HEK293T (cell line): Measurements from ENCODE around the gene NGRN.
"Not testable (repeated sequence)": the region's sequence is repeated elsewhere in the genome, so short reads cannot be mapped to it uniquely, and the experiment has no call there.

Experiments used
- CTCF ChIA-PET: fragments of 350-600 bp; formaldehyde crosslinking; extraction: SDS; loops from one replicate; lab custom pipeline; 2021; ENCODE audit warnings: antibody characterized with exemption, inconsistent platforms; lab: Yijun Ruan, JAX
- POLR2A ChIA-PET: fragments of 350-600 bp; formaldehyde crosslinking; extraction: SDS; loops from one replicate; lab custom pipeline; 2020; ENCODE audit warnings: antibody characterized with exemption, inconsistent platforms; lab: Yijun Ruan, JAX
- DNase-seq: peaks from one replicate; pipeline ENCODE4 v3.0.0; 2012; ENCODE audit warnings: mixed read lengths; ENCODE audit errors: extremely low spot score
- ARNT ChIP-seq: fragments of 450-650 bp; IDR thresholded peaks from 2 replicates; pipeline ENCODE4 v1.6.1; 2017; ENCODE audit warnings: mild to moderate bottlenecking
- BHLHE40 ChIP-seq: fragments of 450-650 bp; IDR thresholded peaks from 2 replicates; pipeline ENCODE4 v1.6.1; 2016; ENCODE audit warnings: mild to moderate bottlenecking, moderate library complexity, borderline replicate concordance
- CTBP1 ChIP-seq: fragments of 450-650 bp; IDR thresholded peaks from 2 replicates; pipeline ENCODE4 v1.6.1; 2016; ENCODE audit warnings: borderline replicate concordance
- ELF4 ChIP-seq: fragments of 450-650 bp; IDR thresholded peaks from 2 replicates; pipeline ENCODE4 v1.6.1; 2017; ENCODE audit warnings: antibody characterized with exemption
- FOXK2 ChIP-seq: fragments of 450-650 bp; IDR thresholded peaks from 2 replicates; pipeline ENCODE4 v1.6.1; 2016; ENCODE audit warnings: mild to moderate bottlenecking
- FOXM1 ChIP-seq: fragments of 450-650 bp; IDR thresholded peaks from 2 replicates; pipeline ENCODE4 v1.6.1; 2017; ENCODE audit warnings: mild to moderate bottlenecking, borderline replicate concordance
- HDGF ChIP-seq: fragments of 450-650 bp; IDR thresholded peaks from 2 replicates; pipeline ENCODE4 v1.6.1; 2017; ENCODE audit warnings: antibody characterized with exemption, borderline replicate concordance
- L3MBTL2 ChIP-seq: fragments of 450-650 bp; conservative IDR thresholded peaks from 2 replicates; pipeline ENCODE4 v1.6.1; 2016; ENCODE audit warnings: mild to moderate bottlenecking
- LEF1 ChIP-seq: fragments of 450-650 bp; IDR thresholded peaks from 2 replicates; pipeline ENCODE4 v1.6.1; 2017; ENCODE audit warnings: mild to moderate bottlenecking, borderline replicate concordance
- NFRKB ChIP-seq: fragments of 450-650 bp; IDR thresholded peaks from 2 replicates; pipeline ENCODE4 v1.6.1; 2016; ENCODE audit warnings: mild to moderate bottlenecking, moderate library complexity
- SP1 ChIP-seq: fragments of 450-650 bp; IDR thresholded peaks from 2 replicates; pipeline ENCODE4 v1.6.1; 2017
- SUZ12 ChIP-seq: fragments of 450-650 bp; IDR thresholded peaks from 2 replicates; pipeline ENCODE4 v1.6.1; 2016; ENCODE audit warnings: mild to moderate bottlenecking
- TARDBP ChIP-seq: fragments of 450-650 bp; IDR thresholded peaks from 2 replicates; pipeline ENCODE4 v1.6.1; 2016
- ZNF384 ChIP-seq: fragments of 450-650 bp; IDR thresholded peaks from 2 replicates; pipeline ENCODE4 v1.6.1; 2016
- TF ChIP-seq, protein P1 (sequence below): fragments of 450-650 bp; IDR thresholded peaks from 2 replicates; pipeline ENCODE4 v1.6.1; 2016

Gene NGRN

DNA sequence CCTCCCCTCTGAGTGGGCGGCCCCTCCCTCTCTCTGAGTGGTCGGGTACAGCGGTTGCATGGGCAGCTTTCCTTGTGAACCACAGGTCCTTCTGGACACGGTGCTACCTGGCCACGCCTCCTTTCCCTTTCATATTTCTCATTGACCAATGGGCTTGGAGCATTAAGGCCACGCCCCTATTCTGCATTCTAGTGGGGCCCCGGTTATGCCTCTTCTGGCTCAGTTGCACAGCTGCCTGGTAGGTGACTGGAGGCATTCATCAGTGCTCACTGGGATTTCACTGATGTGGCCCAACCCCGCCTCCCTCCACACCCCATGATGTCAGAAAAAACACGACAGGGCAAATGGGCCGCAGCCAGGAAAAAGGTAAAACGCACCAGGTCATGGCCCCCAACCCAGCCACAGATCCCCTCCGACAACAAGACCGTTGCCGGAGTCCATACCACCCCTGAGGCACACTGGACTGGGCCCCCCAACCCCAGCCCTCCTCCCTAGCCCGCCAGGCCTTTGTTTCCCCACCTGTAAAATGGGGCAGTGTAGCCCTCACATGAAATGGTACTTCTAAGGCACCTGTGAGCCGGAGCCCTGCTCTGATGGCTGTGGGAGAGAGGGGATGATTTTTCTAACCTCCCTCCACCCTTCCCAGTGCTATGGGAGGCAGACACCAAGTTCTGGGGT, 26.3 kb downstream of the NGRN start:
- DNase-seq, result peak; percentile 66
- TF ChIP-seq L3MBTL2, result no peak
- TF ChIP-seq SUZ12, result no peak
- no peak for TF ChIP-seq FOXK2
- TF ChIP-seq LEF1, result no peak
- no peak for TF ChIP-seq NFRKB
- ChIA-PET POLR2A (interaction anchor here (1.4 to 1.5 kb wide), 2 partner anchors 26 to 639 kb away, joined by 3 to 4 read pairs; no protein-coding TSS in a partner anchor), CTCF (interaction anchor here (1.3 to 2.5 kb wide), 2 partner anchors 10 kb away, joined by 4 to 15 read pairs; no protein-coding TSS in a partner anchor)

DNA sequence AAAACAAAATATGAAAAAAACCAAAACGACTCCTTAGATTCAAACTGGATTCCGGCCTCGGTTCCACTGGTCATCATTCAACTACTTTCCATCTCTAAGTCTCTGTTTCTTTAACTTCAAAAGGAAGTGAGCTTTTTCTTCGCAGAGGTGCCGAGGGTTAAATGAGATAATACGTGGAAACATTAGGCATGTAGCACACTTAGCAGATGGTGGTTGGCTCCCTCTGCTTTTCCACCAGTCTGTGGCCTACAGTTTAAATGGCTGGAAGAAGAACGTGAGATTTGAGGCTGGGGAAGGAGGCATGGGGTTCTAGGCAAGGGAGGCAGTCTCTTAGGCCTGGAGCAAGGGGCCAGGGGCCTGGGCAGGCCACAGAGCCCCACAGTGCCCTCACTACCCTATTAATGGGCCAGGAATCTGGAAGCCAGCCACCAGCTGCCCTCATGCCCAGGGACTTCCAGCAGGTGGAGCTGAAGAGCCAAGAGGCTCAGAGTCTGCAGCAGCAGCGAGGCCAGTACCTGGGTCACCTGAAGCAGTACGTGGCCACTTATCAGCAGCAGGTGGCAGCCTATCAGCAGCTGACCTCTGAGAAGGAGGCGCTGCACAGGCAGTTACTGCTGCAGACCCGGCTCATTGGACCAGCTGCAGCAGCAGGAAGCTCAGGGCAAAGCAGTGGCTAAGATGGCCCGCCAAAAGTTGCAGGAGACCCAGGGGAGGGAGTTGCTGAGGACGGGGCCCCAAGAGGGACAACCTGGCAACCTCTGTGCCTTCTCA, 27.8 kb downstream of the NGRN start:
- ChIA-PET POLR2A (interaction anchor here (1.0 to 1.4 kb wide), 2 partner anchors 13 to 638 kb away, joined by 3 read pairs; no protein-coding TSS in a partner anchor), CTCF (interaction anchor here (0.5 to 2.5 kb wide), 18 partner anchors 8 to 449 kb away, joined by 3 to 15 read pairs (median 4); partner anchors contain the start of genes CIB1 and GDPGP1)
- peak; percentile 52 for DNase-seq

- ChIA-PET CTCF (interaction anchor here (0.8 to 2.5 kb wide), 8 partner anchors 8 to 216 kb away, joined by 3 to 15 read pairs (median 4); no protein-coding TSS in a partner anchor), POLR2A (interaction anchor here (1.0 kb wide), 1 partner anchor 12 kb away, joined by 3 read pairs; no protein-coding TSS in a partner anchor)
- no peak for TF ChIP-seq CTBP1
- TF ChIP-seq FOXK2, result no peak
- DNase-seq, result no peak
These were observed 28.7 kb downstream of the NGRN start for GRCh38 chr15:90294159-90294558.

DNA sequence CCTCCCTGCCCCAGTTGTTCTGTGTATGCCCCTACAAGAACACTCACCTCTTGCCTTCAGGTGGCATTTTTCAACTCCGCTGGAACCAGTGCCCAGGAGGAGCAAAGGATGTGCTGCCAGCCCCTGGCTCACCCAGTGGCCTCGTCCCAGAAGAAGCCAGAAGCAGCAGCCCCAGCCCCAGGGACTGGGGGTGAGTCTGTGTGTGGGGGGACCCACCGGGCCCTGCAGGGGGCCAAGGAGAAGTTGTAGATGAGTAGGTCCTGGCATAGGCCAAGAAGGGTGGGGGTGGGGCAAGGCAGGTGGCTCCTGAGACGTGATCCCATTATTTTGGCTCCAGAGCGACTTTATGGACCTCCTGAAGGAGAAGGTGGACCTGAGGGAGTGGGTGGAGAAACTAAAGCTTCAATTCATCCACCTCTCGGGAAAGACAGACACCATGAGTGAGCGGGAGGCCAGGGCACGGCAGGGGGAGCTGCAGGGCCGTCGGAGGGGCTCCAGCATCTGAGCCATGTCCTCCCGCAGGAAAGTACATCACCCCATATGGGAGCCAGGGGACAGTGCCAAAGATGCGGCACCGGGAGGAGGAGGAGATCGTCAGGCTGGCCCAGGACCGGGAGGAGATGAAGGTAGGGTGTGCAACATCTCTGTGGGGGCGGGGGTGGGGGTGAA, 29.3 kb downstream of the NGRN start:
- no peak for TF ChIP-seq ZNF384
- no peak for TF ChIP-seq CTBP1
- TF ChIP-seq FOXM1, result no peak
- no peak for TF ChIP-seq HDGF
- TF ChIP-seq, protein P1, sequence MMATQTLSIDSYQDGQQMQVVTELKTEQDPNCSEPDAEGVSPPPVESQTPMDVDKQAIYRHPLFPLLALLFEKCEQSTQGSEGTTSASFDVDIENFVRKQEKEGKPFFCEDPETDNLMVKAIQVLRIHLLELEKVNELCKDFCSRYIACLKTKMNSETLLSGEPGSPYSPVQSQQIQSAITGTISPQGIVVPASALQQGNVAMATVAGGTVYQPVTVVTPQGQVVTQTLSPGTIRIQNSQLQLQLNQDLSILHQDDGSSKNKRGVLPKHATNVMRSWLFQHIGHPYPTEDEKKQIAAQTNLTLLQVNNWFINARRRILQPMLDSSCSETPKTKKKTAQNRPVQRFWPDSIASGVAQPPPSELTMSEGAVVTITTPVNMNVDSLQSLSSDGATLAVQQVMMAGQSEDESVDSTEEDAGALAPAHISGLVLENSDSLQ, result no peak
- no peak for TF ChIP-seq BHLHE40
- TF ChIP-seq LEF1, result no peak
- CTCF ChIA-PET, result interaction anchor here (2.5 kb wide), 1 partner anchor 7 kb away, joined by 15 read pairs; no protein-coding TSS in a partner anchor
- POLR2A ChIA-PET, result no interaction called here
- DNase-seq, result no peak

GRCh38 chr15:90295270-90295648, 29.8 kb downstream of the NGRN start:
- TF ChIP-seq ZNF384, result no peak
- no peak for TF ChIP-seq CTBP1
- TF ChIP-seq BHLHE40, result no peak
- no peak for TF ChIP-seq FOXM1
- TF ChIP-seq HDGF, result no peak
- no peak for TF ChIP-seq TARDBP
- TF ChIP-seq ARNT, result no peak
- no peak for TF ChIP-seq LEF1
- no peak for TF ChIP-seq SP1
- TF ChIP-seq ELF4, result no peak
- TF ChIP-seq NFRKB, result no peak
- TF ChIP-seq, protein P1, result no peak
- TF ChIP-seq FOXK2, result no peak
- TF ChIP-seq SUZ12, result no peak
- no peak for TF ChIP-seq L3MBTL2
- no peak for DNase-seq
- CTCF ChIA-PET, result interaction anchor here (0.6 kb wide), 1 partner anchor 45 kb away, joined by 3 read pairs; no protein-coding TSS in a partner anchor
- POLR2A ChIA-PET, result interaction anchor here (1.2 kb wide), 1 partner anchor 8 kb away, joined by 3 read pairs; no protein-coding TSS in a partner anchor

DNA sequence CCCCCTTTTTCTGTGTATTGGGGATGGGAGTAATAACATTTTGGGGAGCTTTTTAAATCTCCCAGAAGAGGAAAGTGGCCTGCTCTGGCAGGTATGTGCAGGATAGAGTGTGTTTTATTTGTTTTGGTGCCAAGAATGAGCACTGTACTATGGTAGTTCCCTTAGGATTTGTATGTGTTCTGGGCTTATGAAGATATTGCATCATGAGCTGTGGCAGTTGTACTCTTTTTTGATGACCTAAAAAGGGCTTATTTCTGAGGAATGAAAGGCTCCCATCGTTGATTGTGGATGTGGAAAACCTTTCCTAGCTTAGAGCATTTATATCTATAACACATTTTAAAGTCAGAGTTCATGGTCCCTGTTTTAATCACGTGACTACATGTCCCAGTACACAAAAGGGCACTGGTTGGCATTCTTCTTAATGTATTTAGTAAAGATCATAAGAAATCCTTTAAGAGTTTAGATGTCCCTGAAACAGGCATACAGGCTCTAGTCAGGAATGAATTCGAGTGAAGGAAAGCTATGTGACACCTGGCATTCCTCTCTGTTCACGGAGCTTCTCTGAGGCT, 30.9 kb downstream of the NGRN start:
- CTCF ChIA-PET, result interaction anchor here (0.7 to 1.0 kb wide), 2 partner anchors 24 to 80 kb away, joined by 3 read pairs; no protein-coding TSS in a partner anchor
- POLR2A ChIA-PET, result interaction anchor here (1.2 kb wide), 1 partner anchor 10 kb away, joined by 3 read pairs; no protein-coding TSS in a partner anchor
- not testable (repeated sequence) for DNase-seq

- TF ChIP-seq NFRKB (no peak), ZNF384 (no peak), FOXK2 (no peak), TARDBP (no peak), HDGF (no peak), ARNT (no peak), LEF1 (no peak), FOXM1 (no peak)
- no peak for DNase-seq
- ChIA-PET POLR2A (no interaction called here), CTCF (interaction anchor here (1.0 kb wide), 1 partner anchor 23 kb away, joined by 3 read pairs; no protein-coding TSS in a partner anchor)
These were observed 31.5 kb downstream of the NGRN start for GRCh38 chr15:90297021-90297420.
